Fibroblast of villous mesenchyme (primary cell): ENCODE measurements around the gene TUBGCP6. TPM values are rescaled to one million over a fixed set of nuclear protein-coding genes. Genes with fewer than 3 reads are reported as not detected.

Experiments used
- DNase-seq: peaks from one replicate; pipeline ENCODE4 v3.0.0-alpha.2; 2010; ENCODE audit warnings: low read depth
- H3K4me3 ChIP-seq: 2 replicates; pipeline ENCODE4 v1.5.1; 2011; ENCODE audit warnings: low read depth, mild to moderate bottlenecking, low read length
- CTCF ChIP-seq: IDR thresholded peaks from 2 replicates; pipeline ENCODE4 v1.5.1; 2012; ENCODE audit warnings: low read depth, mild to moderate bottlenecking, low read length; ENCODE audit not compliant: insufficient read depth
- total RNA-seq: library from RNA; depleted of rRNA; stranded (reverse); fragments of >200 nt; gene quantifications from 2 replicates; pipeline ENCODE4 v1.2.3, GENCODE V29; 2012

TUBGCP6 gene
- total RNA-seq, 1 donor: 32.4 TPM

- TF ChIP-seq CTCF: no peak
- DNase-seq: no peak
- H3K4me3 ChIP-seq: no peak overlapping the region
Observed at GRCh38 chr22:50182176-50183081, 62.4 kb downstream of the TUBGCP6 start.

- TF ChIP-seq CTCF: no peak
- no peak overlapping the region for H3K4me3 ChIP-seq
- no peak for DNase-seq
Observed at GRCh38 chr22:50180727-50181521, 63.9 kb downstream of the TUBGCP6 start.

- no peak overlapping the region for H3K4me3 ChIP-seq
- DNase-seq: no peak
- no peak for TF ChIP-seq CTCF
Observed at GRCh38 chr22:50179937-50180726, 64.7 kb downstream of the TUBGCP6 start.

GRCh38 chr22:50178871-50179869 lies 65.7 kb downstream of the TUBGCP6 start:
- no peak for DNase-seq
- TF ChIP-seq CTCF: no peak

GRCh38 chr22:50178471-50178864 lies 66.4 kb downstream of the TUBGCP6 start:
- no peak overlapping the region for H3K4me3 ChIP-seq
- no peak for TF ChIP-seq CTCF
- no peak for DNase-seq

More at GRCh38 chr22:50178871-50179869, 65.7 kb downstream of the TUBGCP6 start:
- no peak overlapping the region for H3K4me3 ChIP-seq
